Panc1 (cell line): ENCODE results near the gene COPRS. TPM values are rescaled to one million over a fixed set of nuclear protein-coding genes. Genes with fewer than 3 reads are reported as not detected.

Experiments used
- ATAC-seq: fragments of 200-7000 bp; cut with Tn5 transposase; 2 replicates; pipeline ENCODE4 v1.9.1; 2020; ENCODE audit warnings: mild to moderate bottlenecking, moderate library complexity
- BruUV-seq: library from RNA; stranded (reverse); fragments of 400-500 nt; replicated peaks from 2 replicates; lab custom pipeline; 2021; lab: Mats Ljungman, UMichigan
- CTCF ChIA-PET: fragments of 300-600 bp; sonication (Branson Sonifier 250); formaldehyde crosslinking; loops from one replicate; lab custom pipeline; 2022; ENCODE audit warnings: antibody characterized with exemption; lab: Charles Lee
- POLR2A ChIA-PET: fragments of 300-600 bp; sonication (Branson Sonifier 250); formaldehyde crosslinking; loops from one replicate; lab custom pipeline; 2022; ENCODE audit warnings: antibody characterized with exemption; lab: Charles Lee
- DNase-seq: peaks from one replicate; pipeline ENCODE4 v3.0.0-alpha.2; 2010; ENCODE audit warnings: low read depth, low spot score
- H3K27ac ChIP-seq: 2 replicates; pipeline ENCODE4 v1.5.1; 2011; ENCODE audit warnings: mild to moderate bottlenecking, low read length, inconsistent platforms
- H3K27me3 ChIP-seq: fragments of 200-500 bp; sonication (Bioruptor generic); 2 replicates; pipeline ENCODE4 v1.6.0; 2014; ENCODE audit warnings: low read length, inconsistent platforms; ENCODE audit not compliant: control insufficient read depth, insufficient read depth
- H3K36me3 ChIP-seq: fragments of 200-500 bp; sonication (Bioruptor generic); 2 replicates; pipeline ENCODE4 v1.5.1; 2014; ENCODE audit warnings: inconsistent platforms, mild to moderate bottlenecking, low read length, moderate library complexity; ENCODE audit not compliant: control insufficient read depth, insufficient read depth
- H3K4me1 ChIP-seq: 2 replicates; pipeline ENCODE4 v1.5.1; 2011; ENCODE audit warnings: inconsistent platforms, mild to moderate bottlenecking, low read length, moderate library complexity; ENCODE audit not compliant: control insufficient read depth, insufficient read depth
- H3K4me3 ChIP-seq, 2 experiments: 2 replicates each; pipeline ENCODE4 v1.5.1; 2011 to 2012; ENCODE audit warnings: low read depth in 2 of 2, low read length in 2 of 2, mild to moderate bottlenecking in 2 of 2, inconsistent platforms in 1 of 2, moderate library complexity in 1 of 2
- H3K9me3 ChIP-seq: fragments of 200-500 bp; sonication (Bioruptor generic); 2 replicates; pipeline ENCODE4 v1.5.1; 2014; ENCODE audit warnings: low read depth, mild to moderate bottlenecking, inconsistent platforms, low read length, moderate library complexity; ENCODE audit not compliant: control insufficient read depth, insufficient read depth
- POLR2AphosphoS5 ChIP-seq: IDR thresholded peaks from 2 replicates; pipeline ENCODE4 v1.6.1; 2012; ENCODE audit warnings: mild to moderate bottlenecking, low read depth, low read length, moderate library complexity
- SIN3A ChIP-seq: IDR thresholded peaks from 2 replicates; pipeline ENCODE4 v1.6.1; 2012; ENCODE audit warnings: low read depth, mild to moderate bottlenecking, low read length, moderate library complexity, borderline replicate concordance; ENCODE audit not compliant: insufficient read depth
- TCF7L2 ChIP-seq: IDR thresholded peaks from 2 replicates; pipeline ENCODE4 v1.6.1; 2011; ENCODE audit warnings: mild to moderate bottlenecking, low read depth, low read length, inconsistent platforms
- in situ Hi-C: cut with HindIII; loops from 2 replicates; pipeline ENCODE4 v1.10.0; 2016; ENCODE audit warnings: low sequenced_read_pairs, low pct_unique_long_range_greater_than_20kb
- intact Hi-C: fragments of 100-400 bp; cut with micrococcal nuclease; formaldehyde crosslinking; loops from one replicate; pipeline ENCODE4 v1.10.0; 2022; ENCODE audit not compliant: unreplicated experiment
- total RNA-seq: library from RNA; stranded (reverse); gene quantifications from one replicate; pipeline ENCODE4 v1.2.1, GENCODE V29; 2021; ENCODE audit not compliant: unreplicated experiment
- TF ChIP-seq, protein P1 (sequence below): fragments of 450-650 bp; IDR thresholded peaks from 2 replicates; pipeline ENCODE4 v1.5.1; 2017; ENCODE audit warnings: mild to moderate bottlenecking
- TF ChIP-seq, protein P2 (sequence below), 2 experiments: IDR thresholded peaks; 2 replicates each; pipeline ENCODE4 v1.6.1; 2011 to 2012; ENCODE audit warnings: low read depth in 2 of 2, control low read depth in 1 of 2, low read length in 1 of 2, mild to moderate bottlenecking in 1 of 2, moderate library complexity in 1 of 2; ENCODE audit not compliant: insufficient read depth in 1 of 2

The COPRS gene
- total RNA-seq, 1 experiment from 2014 or later, result 152 TPM

DNA sequence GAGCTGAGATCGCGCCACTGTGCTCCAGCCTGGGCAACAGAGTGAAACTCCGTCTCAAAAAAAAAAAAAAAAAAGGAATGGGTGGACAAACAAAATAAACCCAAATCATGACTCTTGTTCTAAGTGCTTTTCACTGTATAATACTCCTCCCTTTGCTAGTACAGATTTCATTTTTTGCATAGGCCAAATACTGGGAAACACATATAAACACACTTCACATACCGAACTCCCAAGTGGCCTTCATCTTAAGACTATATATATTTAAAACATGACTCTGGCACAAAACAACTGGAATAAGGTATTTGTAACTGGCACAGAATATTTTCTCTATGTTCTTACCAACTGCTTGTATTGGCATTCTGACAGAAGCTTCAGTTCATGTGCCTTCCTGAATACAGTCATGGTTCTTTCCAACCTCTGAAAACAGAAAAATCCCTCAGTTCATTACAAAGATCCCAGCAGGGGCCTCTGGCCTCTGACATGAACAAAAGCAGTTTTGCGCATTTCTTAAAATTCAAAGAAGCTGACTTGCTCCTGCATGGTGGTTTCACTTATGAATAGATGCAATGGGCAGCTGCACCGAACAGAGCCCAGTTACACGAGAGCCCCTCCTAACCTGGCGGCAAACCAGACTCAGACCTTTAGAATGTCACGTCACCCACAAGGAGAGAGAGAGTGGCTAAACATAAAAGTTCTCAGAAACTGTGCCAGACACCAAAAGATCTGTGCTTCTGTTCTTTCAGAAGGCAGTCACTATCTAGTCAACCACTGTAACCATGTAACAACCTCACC, 19.1 kb upstream of the COPRS start:
- Histone ChIP-seq H3K9me3 (no peaks in the 10 kb centered on the region), H3K27ac (no peak overlapping the region), H3K27me3 (no peaks in the 10 kb centered on the region), H3K4me3 (no peak overlapping the region), H3K36me3 (peaks cover 21% of the 10 kb centered on the region), H3K4me1 (no peaks in the 10 kb centered on the region)
- in situ Hi-C loops, result no loop called here
- BruUV-seq, result TSS peak; percentile 43
- POLR2A ChIA-PET, result no interaction called here
- no peak for ATAC-seq
- no peak for DNase-seq
- intact Hi-C loops, result loop anchor here (2.0 kb wide), 1 partner anchor 17 kb away; no protein-coding TSS in a partner anchor
- TF ChIP-seq TCF7L2 (no peak), POLR2AphosphoS5 (no peak), SIN3A (no peak)
- TF ChIP-seq, protein P1, sequence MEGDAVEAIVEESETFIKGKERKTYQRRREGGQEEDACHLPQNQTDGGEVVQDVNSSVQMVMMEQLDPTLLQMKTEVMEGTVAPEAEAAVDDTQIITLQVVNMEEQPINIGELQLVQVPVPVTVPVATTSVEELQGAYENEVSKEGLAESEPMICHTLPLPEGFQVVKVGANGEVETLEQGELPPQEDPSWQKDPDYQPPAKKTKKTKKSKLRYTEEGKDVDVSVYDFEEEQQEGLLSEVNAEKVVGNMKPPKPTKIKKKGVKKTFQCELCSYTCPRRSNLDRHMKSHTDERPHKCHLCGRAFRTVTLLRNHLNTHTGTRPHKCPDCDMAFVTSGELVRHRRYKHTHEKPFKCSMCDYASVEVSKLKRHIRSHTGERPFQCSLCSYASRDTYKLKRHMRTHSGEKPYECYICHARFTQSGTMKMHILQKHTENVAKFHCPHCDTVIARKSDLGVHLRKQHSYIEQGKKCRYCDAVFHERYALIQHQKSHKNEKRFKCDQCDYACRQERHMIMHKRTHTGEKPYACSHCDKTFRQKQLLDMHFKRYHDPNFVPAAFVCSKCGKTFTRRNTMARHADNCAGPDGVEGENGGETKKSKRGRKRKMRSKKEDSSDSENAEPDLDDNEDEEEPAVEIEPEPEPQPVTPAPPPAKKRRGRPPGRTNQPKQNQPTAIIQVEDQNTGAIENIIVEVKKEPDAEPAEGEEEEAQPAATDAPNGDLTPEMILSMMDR, result no peak
- TF ChIP-seq, protein P2, sequence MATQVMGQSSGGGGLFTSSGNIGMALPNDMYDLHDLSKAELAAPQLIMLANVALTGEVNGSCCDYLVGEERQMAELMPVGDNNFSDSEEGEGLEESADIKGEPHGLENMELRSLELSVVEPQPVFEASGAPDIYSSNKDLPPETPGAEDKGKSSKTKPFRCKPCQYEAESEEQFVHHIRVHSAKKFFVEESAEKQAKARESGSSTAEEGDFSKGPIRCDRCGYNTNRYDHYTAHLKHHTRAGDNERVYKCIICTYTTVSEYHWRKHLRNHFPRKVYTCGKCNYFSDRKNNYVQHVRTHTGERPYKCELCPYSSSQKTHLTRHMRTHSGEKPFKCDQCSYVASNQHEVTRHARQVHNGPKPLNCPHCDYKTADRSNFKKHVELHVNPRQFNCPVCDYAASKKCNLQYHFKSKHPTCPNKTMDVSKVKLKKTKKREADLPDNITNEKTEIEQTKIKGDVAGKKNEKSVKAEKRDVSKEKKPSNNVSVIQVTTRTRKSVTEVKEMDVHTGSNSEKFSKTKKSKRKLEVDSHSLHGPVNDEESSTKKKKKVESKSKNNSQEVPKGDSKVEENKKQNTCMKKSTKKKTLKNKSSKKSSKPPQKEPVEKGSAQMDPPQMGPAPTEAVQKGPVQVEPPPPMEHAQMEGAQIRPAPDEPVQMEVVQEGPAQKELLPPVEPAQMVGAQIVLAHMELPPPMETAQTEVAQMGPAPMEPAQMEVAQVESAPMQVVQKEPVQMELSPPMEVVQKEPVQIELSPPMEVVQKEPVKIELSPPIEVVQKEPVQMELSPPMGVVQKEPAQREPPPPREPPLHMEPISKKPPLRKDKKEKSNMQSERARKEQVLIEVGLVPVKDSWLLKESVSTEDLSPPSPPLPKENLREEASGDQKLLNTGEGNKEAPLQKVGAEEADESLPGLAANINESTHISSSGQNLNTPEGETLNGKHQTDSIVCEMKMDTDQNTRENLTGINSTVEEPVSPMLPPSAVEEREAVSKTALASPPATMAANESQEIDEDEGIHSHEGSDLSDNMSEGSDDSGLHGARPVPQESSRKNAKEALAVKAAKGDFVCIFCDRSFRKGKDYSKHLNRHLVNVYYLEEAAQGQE (IDR thresholded peaks at IDR 0.05; ENCODE audit: insufficient read depth in 1 of 2, low read depth in 2 of 2, low read length in 1 of 2), result no peak
- CTCF ChIA-PET, result no interaction called here

DNA sequence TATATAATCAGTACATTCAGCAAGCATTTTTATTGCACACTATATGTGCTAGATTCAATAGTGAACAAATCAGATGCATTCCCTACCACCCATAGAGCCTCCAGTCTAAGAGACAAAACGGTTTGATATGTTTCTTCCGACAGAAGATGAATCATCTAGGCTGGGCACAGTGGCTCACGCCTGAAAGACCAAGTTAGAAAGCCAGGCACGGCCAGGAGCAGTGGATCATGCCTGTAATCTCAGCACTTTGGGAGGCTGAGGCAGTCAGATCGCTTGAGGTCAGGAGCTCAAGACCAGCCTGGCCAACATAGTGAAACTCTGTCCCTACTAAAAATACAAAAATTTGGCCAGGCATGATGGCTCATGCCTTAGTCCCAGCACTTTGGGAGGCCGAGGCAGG, 18.3 kb upstream of the COPRS start:
- BruUV-seq, result no TSS peak
- TF ChIP-seq SIN3A (no peak), POLR2AphosphoS5 (no peak), TCF7L2 (no peak)
- TF ChIP-seq, protein P2 (IDR thresholded peaks at IDR 0.05; ENCODE audit: insufficient read depth in 1 of 2, low read depth in 2 of 2, low read length in 1 of 2), result no peak
- TF ChIP-seq, protein P1, result no peak
- no peaks in the 10 kb centered on the region for H3K9me3 ChIP-seq
- no peak overlapping the region for H3K4me3 ChIP-seq
- intact Hi-C loops, result no loop called here
- H3K4me1 ChIP-seq, result no peaks in the 10 kb centered on the region
- in situ Hi-C loops, result no loop called here
- CTCF ChIA-PET, result no interaction called here
- H3K27me3 ChIP-seq, result no peaks in the 10 kb centered on the region
- no peak for ATAC-seq
- POLR2A ChIA-PET, result no interaction called here
- no peak overlapping the region for H3K27ac ChIP-seq
- peaks cover 21% of the 10 kb centered on the region for H3K36me3 ChIP-seq
- DNase-seq, result no peak
